Osteocyte (in vitro differentiated cells): Measurements from ENCODE around the gene FRAS1. TPM values are rescaled to one million over a fixed set of nuclear protein-coding genes. Genes with fewer than 3 reads are reported as not detected.

Experiments
- DNase-seq: peaks from one replicate; pipeline ENCODE4 v3.0.0; 2021; ENCODE audit warnings: mixed read lengths; ENCODE audit not compliant: unreplicated experiment; ENCODE audit errors: extremely low spot score
- H3K27ac Mint-ChIP-seq: one replicate; pipeline ENCODE4 v1.8.0; 2021; ENCODE audit warnings: mild to moderate bottlenecking, mixed read lengths; ENCODE audit not compliant: unreplicated experiment
- H3K27me3 Mint-ChIP-seq: one replicate; pipeline ENCODE4 v1.8.0; 2021; ENCODE audit warnings: mixed read lengths; ENCODE audit not compliant: unreplicated experiment
- H3K36me3 Mint-ChIP-seq: one replicate; pipeline ENCODE4 v1.8.0; 2021; ENCODE audit warnings: mixed read lengths; ENCODE audit not compliant: unreplicated experiment
- H3K4me1 Mint-ChIP-seq: one replicate; pipeline ENCODE4 v1.8.0; 2021; ENCODE audit warnings: mixed read lengths; ENCODE audit not compliant: unreplicated experiment
- H3K4me3 Mint-ChIP-seq: one replicate; pipeline ENCODE4 v1.8.0; 2021; ENCODE audit warnings: mild to moderate bottlenecking, moderate library complexity, mixed read lengths; ENCODE audit not compliant: unreplicated experiment
- H3K9me3 Mint-ChIP-seq: one replicate; pipeline ENCODE4 v1.8.0; 2021; ENCODE audit warnings: mixed read lengths; ENCODE audit not compliant: unreplicated experiment
- CTCF ChIP-seq: fragments of 200-600 bp; sonication (generic); IDR thresholded peaks from 2 replicates; pipeline ENCODE4 v1.5.0; 2021; ENCODE audit warnings: antibody characterized with exemption, mild to moderate bottlenecking, moderate library complexity
- total RNA-seq: library from RNA; stranded (reverse); gene quantifications from 2 replicates; pipeline ENCODE4 v1.2.1, GENCODE V29; 2021

FRAS1 gene
- total RNA-seq, 1 donor from 2014 or later = 0.89 TPM

DNA sequence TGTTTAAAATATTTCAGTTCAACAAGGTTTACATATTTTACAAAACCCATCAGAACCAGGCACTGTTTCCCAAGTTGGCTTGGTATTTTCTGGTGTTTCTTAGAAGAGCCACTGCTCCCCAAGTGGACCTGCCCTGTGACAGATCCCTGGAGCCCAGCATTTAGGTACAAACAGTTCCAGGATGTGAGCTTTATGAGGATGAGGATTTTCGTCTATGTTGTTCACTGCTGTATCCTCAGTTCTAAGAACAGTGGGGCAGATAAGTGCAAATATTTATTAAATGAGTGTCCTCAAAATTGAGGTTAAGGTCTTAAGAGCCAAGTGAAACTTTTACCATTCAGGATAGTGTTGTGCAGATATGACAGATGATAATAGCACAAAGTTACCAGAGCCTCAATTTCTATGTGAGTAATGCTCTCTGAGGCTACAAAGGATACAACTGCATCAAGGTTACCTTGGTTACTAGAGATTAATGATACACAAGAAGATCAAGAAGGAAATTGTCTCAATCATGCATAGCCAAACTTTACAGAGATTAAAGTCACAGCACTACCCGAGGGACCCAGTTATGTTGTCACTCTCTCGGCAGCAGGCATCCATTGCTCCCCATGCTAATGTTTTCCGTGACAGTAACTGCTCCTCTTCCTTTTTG, 531.9 kb downstream of the FRAS1 start:
- Mint-ChIP-seq H3K36me3 (no peaks in the 10 kb centered on the region), H3K27ac (no peak overlapping the region)
- DNase-seq = no peak

DNA sequence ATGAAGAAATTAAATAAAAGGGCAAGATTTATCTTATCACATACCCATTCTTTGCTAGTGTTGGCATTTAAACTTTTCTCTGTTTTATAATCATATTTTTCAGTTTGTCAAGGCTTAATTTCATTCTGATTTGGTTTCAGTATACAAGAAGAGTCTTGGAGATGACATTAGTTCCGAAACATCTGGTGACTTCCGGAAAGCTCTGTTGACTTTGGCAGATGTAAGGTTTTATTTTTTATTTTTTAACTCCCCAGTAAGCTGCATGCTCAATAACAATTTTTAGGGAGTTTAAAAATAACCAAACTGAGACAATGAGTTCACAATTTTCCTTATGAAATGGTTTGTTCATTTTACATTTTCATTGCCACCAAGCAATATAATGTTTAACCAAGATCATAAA, 534.3 kb downstream of the FRAS1 start:
- Mint-ChIP-seq H3K4me3 (no peak overlapping the region), H3K9me3 (no peaks in the 10 kb centered on the region), H3K4me1 (peaks cover 6% of the 10 kb centered on the region), H3K27me3 (peaks cover 4% of the 10 kb centered on the region), H3K36me3 (no peaks in the 10 kb centered on the region), H3K27ac (no peak overlapping the region)
- no peak for DNase-seq
- no peak for TF ChIP-seq CTCF

More for the DNA sequence above, 531.9 kb downstream of the FRAS1 start:
- Mint-ChIP-seq H3K9me3 (no peaks in the 10 kb centered on the region), H3K4me1 (peaks cover 6% of the 10 kb centered on the region), H3K27me3 (peaks cover 4% of the 10 kb centered on the region), H3K4me3 (no peak overlapping the region)
- TF ChIP-seq CTCF = no peak

DNA sequence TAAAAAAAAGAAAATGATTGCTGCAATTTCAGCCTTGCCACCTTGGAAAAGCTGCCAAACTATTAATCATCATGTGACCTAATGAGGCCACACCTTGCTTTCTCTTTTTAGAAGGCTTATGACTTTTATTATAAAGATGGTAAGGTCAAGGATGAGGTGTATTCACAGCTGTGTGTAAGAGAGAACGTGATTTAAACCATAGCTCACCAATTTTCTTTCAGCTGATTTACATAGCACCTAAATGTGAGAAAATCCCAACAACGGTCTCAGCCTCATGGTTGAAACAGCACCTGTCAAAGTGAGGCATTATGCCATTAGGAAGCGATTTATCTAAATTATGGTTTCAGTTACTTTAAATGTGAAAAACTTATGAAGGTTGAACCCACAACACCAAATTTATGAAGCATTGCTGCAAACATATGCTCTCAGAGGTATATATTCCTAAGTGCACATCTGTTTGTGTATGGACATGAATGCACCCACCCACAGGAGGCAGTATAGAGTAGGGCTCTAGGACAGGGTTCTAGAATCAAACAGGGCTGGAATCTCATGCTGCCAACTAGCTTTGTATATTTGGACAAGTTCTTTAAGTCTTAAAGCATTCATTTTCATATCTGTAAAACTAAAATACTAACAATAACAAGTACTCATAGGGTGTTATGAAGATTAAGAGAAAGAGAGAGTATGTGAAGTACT, 535.1 kb downstream of the FRAS1 start:
- Mint-ChIP-seq H3K36me3 (no peaks in the 10 kb centered on the region), H3K4me1 (peaks cover 6% of the 10 kb centered on the region), H3K9me3 (no peaks in the 10 kb centered on the region), H3K27ac (no peak overlapping the region), H3K4me3 (no peak overlapping the region), H3K27me3 (peaks cover 4% of the 10 kb centered on the region)
- peak; percentile 25 for TF ChIP-seq CTCF
- DNase-seq = no peak

Other genes starting within 250 kb of the FRAS1 start
- gene CNOT6L, start 238.0 kb upstream of the FRAS1 start, total RNA-seq = 28.6 and 28.9 TPM in 2 replicates
- 25.5 and 28.8 TPM in 2 replicates for gene MRPL1, start 194.5 kb upstream of the FRAS1 start, total RNA-seq